Skeletal muscle tissue (tissue), 4 donors: ENCODE data around the gene ELAVL4. TPM values are rescaled to one million over a fixed set of nuclear protein-coding genes. Genes with fewer than 3 reads are reported as not detected.
"Not testable (repeated sequence)": the region's sequence is repeated elsewhere in the genome, so short reads cannot be mapped to it uniquely, and the experiment has no call there.

Experiments used
- H3K27ac ChIP-seq: one replicate; pipeline ENCODE4 v1.7.0; 2013; ENCODE audit warnings: mild to moderate bottlenecking, low read depth, low read length, inconsistent platforms
- H3K27me3 ChIP-seq, 3 donors: one replicate each; pipeline ENCODE4 v1.7.0; 2013; ENCODE audit warnings: low read length in 3 of 3; ENCODE audit not compliant: control insufficient read depth in 3 of 3, insufficient read depth in 3 of 3
- H3K36me3 ChIP-seq, 3 donors: one replicate each; pipeline ENCODE4 v1.7.0; 2013; ENCODE audit warnings: low read length in 3 of 3; ENCODE audit not compliant: control insufficient read depth in 3 of 3, insufficient read depth in 3 of 3
- H3K4me1 ChIP-seq, 3 donors: one replicate each; pipeline ENCODE4 v1.7.0; 2013; ENCODE audit warnings: low read length in 3 of 3, mild to moderate bottlenecking in 3 of 3; ENCODE audit not compliant: control insufficient read depth in 3 of 3, insufficient read depth in 3 of 3
- H3K4me3 ChIP-seq, 3 donors: one replicate each; pipeline ENCODE4 v1.7.0; 2013; ENCODE audit warnings: low read length in 3 of 3
- H3K9ac ChIP-seq, 3 donors: one replicate each; pipeline ENCODE4 v1.7.0; 2013; ENCODE audit warnings: low read length in 3 of 3, mild to moderate bottlenecking in 3 of 3, moderate library complexity in 2 of 3, low read depth in 1 of 3
- H3K9me3 ChIP-seq, 3 donors: one replicate each; pipeline ENCODE4 v1.7.0; 2013; ENCODE audit warnings: low read length in 3 of 3; ENCODE audit not compliant: control insufficient read depth in 3 of 3
- total RNA-seq: library from RNA; depleted of rRNA; stranded (reverse); fragments of >200 nt; gene quantifications from one replicate; pipeline ENCODE4 v1.2.3, GENCODE V29; 2014
- donor health status: Osteomylitis.

Gene ELAVL4
- total RNA-seq, 1 donor from 2014 or later: under 0.01 TPM

DNA sequence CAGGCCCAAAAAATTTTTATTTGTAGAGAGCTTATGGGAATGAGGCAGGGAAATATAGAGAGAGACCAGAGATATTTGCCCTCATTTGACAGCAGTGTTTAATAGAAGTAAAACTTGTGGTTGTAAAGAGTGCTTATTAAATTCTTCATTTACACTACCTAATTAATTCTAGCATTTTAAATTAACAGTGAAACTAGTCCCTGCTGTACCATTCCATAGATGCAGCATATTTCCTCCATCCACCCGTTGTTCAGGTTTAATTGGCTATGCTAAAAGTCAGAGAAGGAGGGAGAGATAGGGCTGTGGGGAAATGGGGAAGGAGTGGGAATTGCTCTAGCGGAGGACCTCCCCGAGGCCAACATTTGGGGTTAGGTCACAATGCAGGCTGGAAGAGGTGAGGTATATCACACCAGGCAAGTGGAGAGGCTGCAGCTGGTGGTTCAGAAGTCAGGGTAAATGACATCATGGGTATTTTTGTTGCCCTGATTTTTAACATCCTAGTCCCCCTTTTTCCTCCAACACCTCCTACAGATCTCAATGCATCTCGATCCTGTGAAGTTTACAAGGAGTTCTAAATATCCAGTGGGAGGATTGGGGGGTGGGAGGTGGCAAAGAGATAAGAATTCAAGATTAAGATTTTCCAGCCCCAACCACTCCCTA is 38.6 kb downstream of the ELAVL4 start:
- H3K27ac ChIP-seq: no peak overlapping the region
- H3K27me3 ChIP-seq: peaks cover 0 to 2% (median 0%) of the 10 kb centered on the region in 3 donors
- H3K9me3 ChIP-seq: no peaks in the 10 kb centered on the region
- H3K4me1 ChIP-seq: no peaks in the 10 kb centered on the region
- H3K36me3 ChIP-seq: no peaks in the 10 kb centered on the region
- no peak overlapping the region for H3K9ac ChIP-seq
- H3K4me3 ChIP-seq: no peak overlapping the region

DNA sequence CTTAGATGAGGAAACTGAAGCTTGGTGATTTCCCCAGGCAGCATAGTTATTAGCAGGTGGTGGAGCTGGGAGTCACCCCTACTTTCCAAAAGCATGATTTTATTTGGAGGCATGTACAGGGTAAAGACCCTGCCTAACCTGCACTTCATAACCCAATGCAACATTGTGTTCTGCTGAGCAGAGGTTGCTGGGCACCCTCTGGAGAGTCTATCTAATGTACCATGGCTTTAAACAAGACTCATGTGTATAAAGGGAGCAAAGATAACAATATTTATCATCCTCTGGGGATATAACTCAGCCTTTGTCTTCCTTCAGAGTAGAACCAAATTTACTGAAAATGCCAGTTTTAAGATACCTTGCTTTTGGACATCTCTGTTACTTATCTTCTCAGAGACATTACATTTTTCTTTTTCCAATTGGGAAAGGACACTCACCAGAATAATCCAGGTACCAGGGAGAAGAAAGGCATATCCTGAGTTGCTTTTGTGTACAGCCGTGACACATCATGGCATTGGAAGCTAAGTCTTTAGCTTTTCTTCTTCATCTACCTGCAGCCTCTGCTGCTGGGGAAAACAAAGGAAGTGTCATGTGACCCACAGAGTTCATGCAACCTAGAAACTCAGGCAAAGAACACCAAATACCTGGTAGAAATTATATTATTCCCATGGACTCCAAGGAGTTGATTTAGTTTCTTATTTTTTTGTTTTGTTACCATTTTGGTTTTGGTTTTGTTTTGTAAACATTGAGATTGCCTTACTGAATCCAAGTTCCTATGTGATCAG is 39.6 kb downstream of the ELAVL4 start:
- Histone ChIP-seq H3K27ac (no peak overlapping the region), H3K27me3 (peaks cover 0 to 2% (median 0%) of the 10 kb centered on the region in 3 donors), H3K9me3 (no peaks in the 10 kb centered on the region), H3K4me1 (no peaks in the 10 kb centered on the region), H3K36me3 (no peaks in the 10 kb centered on the region), H3K4me3 (no peak overlapping the region), H3K9ac (no peak overlapping the region)

GRCh38 chr1:50152236-50152635 is 43.5 kb downstream of the ELAVL4 start:
- Histone ChIP-seq H3K9me3 (no peaks in the 10 kb centered on the region), H3K27me3 (peaks cover 0 to 2% (median 0%) of the 10 kb centered on the region in 3 donors), H3K9ac (no peak overlapping the region), H3K27ac (no peak overlapping the region), H3K4me3 (no peak overlapping the region), H3K36me3 (no peaks in the 10 kb centered on the region), H3K4me1 (no peaks in the 10 kb centered on the region)

- no peaks in the 10 kb centered on the region for H3K4me1 ChIP-seq
- no peaks in the 10 kb centered on the region for H3K27me3 ChIP-seq
- H3K9ac ChIP-seq: no peak overlapping the region
- H3K9me3 ChIP-seq: no peaks in the 10 kb centered on the region
- no peaks in the 10 kb centered on the region for H3K36me3 ChIP-seq
- no peak overlapping the region for H3K27ac ChIP-seq
- H3K4me3 ChIP-seq: no peak overlapping the region
Measured at GRCh38 chr1:50155541-50155940, 46.8 kb downstream of the ELAVL4 start.

GRCh38 chr1:50156241-50157010 is 47.7 kb downstream of the ELAVL4 start:
- H3K27ac ChIP-seq: no peak overlapping the region
- H3K4me1 ChIP-seq: no peaks in the 10 kb centered on the region
- H3K4me3 ChIP-seq: no peak overlapping the region
- H3K9ac ChIP-seq: no peak overlapping the region
- H3K9me3 ChIP-seq: no peaks in the 10 kb centered on the region
- H3K36me3 ChIP-seq: no peaks in the 10 kb centered on the region
- H3K27me3 ChIP-seq: no peaks in the 10 kb centered on the region

GRCh38 chr1:50157306-50157941 is 48.7 kb downstream of the ELAVL4 start:
- Histone ChIP-seq H3K4me1 (no peaks in the 10 kb centered on the region), H3K27ac (no peak overlapping the region), H3K36me3 (no peaks in the 10 kb centered on the region), H3K4me3 (no peak overlapping the region), H3K27me3 (no peaks in the 10 kb centered on the region), H3K9me3 (no peaks in the 10 kb centered on the region), H3K9ac (no peak overlapping the region)

GRCh38 chr1:50158421-50158820 is 49.7 kb downstream of the ELAVL4 start:
- H3K9ac ChIP-seq: no peak overlapping the region
- H3K36me3 ChIP-seq: no peaks in the 10 kb centered on the region
- H3K4me3 ChIP-seq: no peak overlapping the region
- H3K27ac ChIP-seq: no peak overlapping the region
- no peaks in the 10 kb centered on the region for H3K4me1 ChIP-seq
- H3K9me3 ChIP-seq: no peaks in the 10 kb centered on the region
- H3K27me3 ChIP-seq: no peaks in the 10 kb centered on the region

GRCh38 chr1:50163680-50164079 is 55.0 kb downstream of the ELAVL4 start:
- H3K4me3 ChIP-seq: no peak overlapping the region
- H3K9me3 ChIP-seq: no peaks in the 10 kb centered on the region
- no peak overlapping the region for H3K9ac ChIP-seq
- no peaks in the 10 kb centered on the region for H3K4me1 ChIP-seq
- H3K36me3 ChIP-seq: no peaks in the 10 kb centered on the region
- H3K27ac ChIP-seq: no peak overlapping the region
- no peaks in the 10 kb centered on the region for H3K27me3 ChIP-seq

- not testable (repeated sequence) for H3K9ac ChIP-seq, H3K4me3 ChIP-seq, H3K4me1 ChIP-seq, H3K9me3 ChIP-seq, H3K27me3 ChIP-seq, H3K36me3 ChIP-seq, H3K27ac ChIP-seq
Measured at GRCh38 chr1:50166351-50166750, 57.6 kb downstream of the ELAVL4 start.
